Keratinocyte (primary cell): ENCODE measurements around the gene ZNF208.

Experiments used
- CTCF ChIP-seq, 3 experiments: IDR thresholded peaks in 1 of 3; conservative IDR thresholded peaks in 1 of 3; optimal IDR thresholded peaks in 1 of 3; 2 replicates in 2 of 3; 3 replicates in 1 of 3; pipeline versions ENCODE3 to v1.5.1; 2011; ENCODE audit warnings: low read length in 3 of 3, mild to moderate bottlenecking in 3 of 3, moderate library complexity in 2 of 3, control low read depth in 1 of 3, inconsistent platforms in 1 of 3; ENCODE audit not compliant: insufficient read depth in 2 of 3; ENCODE audit errors: extremely low read depth in 1 of 3
- EZH2 ChIP-seq: IDR thresholded peaks from one replicate; pipeline ENCODE4 v1.6.1; 2012; ENCODE audit warnings: inconsistent platforms, mild to moderate bottlenecking, low read length, moderate library complexity

- no peak for TF ChIP-seq CTCF (optimal IDR thresholded peaks at IDR 0.05 in 1 of 3, IDR thresholded peaks at IDR 0.05 in 1 of 3, conservative IDR thresholded peaks at IDR 0.05 in 1 of 3; ENCODE audit: extremely low read depth in 1 of 3, insufficient read depth in 2 of 3, low read length in 3 of 3)
- TF ChIP-seq EZH2, result no peak
Measured at GRCh38 chr19:22030680-22031079, 19.9 kb upstream of the ZNF208 start.
